ACHN (cell line): ENCODE data around the gene RXRA.

Experiments
- DNase-seq: peaks from one replicate; pipeline ENCODE4 v3.0.0-alpha.2; 2015
- in situ Hi-C: cut with HindIII; loops from 2 replicates; pipeline ENCODE4 v1.10.0; 2017; ENCODE audit warnings: low sequenced_read_pairs, low pct_ligation_motif_present, low pct_unique_long_range_greater_than_20kb

Gene RXRA

GRCh38 chr9:134476272-134476941, 150.2 kb downstream of the RXRA start:
- in situ Hi-C loops = no loop called here
- DNase-seq = no peak

GRCh38 chr9:134476942-134477335, 150.7 kb downstream of the RXRA start:
- no peak for DNase-seq
- in situ Hi-C loops = no loop called here

GRCh38 chr9:134477342-134477925, 151.2 kb downstream of the RXRA start:
- in situ Hi-C loops = no loop called here

GRCh38 chr9:134477927-134478326, 151.7 kb downstream of the RXRA start:
- in situ Hi-C loops = no loop called here
- DNase-seq = no peak

More at GRCh38 chr9:134477342-134477925, 151.2 kb downstream of the RXRA start:
- no peak for DNase-seq

GRCh38 chr9:134481762-134482161, 155.5 kb downstream of the RXRA start:
- DNase-seq = no peak
- in situ Hi-C loops = no loop called here

GRCh38 chr9:134482226-134482625, 156.0 kb downstream of the RXRA start:
- in situ Hi-C loops = no loop called here
- DNase-seq = no peak

- in situ Hi-C loops = no loop called here
- no peak for DNase-seq
These were observed 157.3 kb downstream of the RXRA start for GRCh38 chr9:134483361-134484184.

- in situ Hi-C loops = no loop called here
- DNase-seq = no peak
These were observed 158.2 kb downstream of the RXRA start for GRCh38 chr9:134484479-134484878.

- no peak for DNase-seq
- in situ Hi-C loops = no loop called here
These were observed 159.4 kb downstream of the RXRA start for GRCh38 chr9:134485653-134486052.

GRCh38 chr9:134486143-134486591, 159.9 kb downstream of the RXRA start:
- in situ Hi-C loops = no loop called here
- DNase-seq = no peak

GRCh38 chr9:134486596-134486995, 160.3 kb downstream of the RXRA start:
- DNase-seq = no peak
- in situ Hi-C loops = no loop called here
